GM21737 (cell line): ENCODE results near the gene PUS1.
A peak's percentile ranks its signal among the peaks of the same experiment; 100 is the strongest.
"Not testable (repeated sequence)": the region's sequence is repeated elsewhere in the genome, so short reads cannot be mapped to it uniquely, and the experiment has no call there.

Experiments used
- ATAC-seq: cut with Tn5 transposase; IDR thresholded peaks from one replicate; pipeline ENCODE4 v1.9.1; 2021; ENCODE audit warnings: mild to moderate bottlenecking, moderate library complexity; ENCODE audit not compliant: unreplicated experiment

PUS1 gene

GRCh38 chr12:131933387-131933786 is 4.3 kb downstream of the PUS1 start:
- ATAC-seq: no peak

DNA sequence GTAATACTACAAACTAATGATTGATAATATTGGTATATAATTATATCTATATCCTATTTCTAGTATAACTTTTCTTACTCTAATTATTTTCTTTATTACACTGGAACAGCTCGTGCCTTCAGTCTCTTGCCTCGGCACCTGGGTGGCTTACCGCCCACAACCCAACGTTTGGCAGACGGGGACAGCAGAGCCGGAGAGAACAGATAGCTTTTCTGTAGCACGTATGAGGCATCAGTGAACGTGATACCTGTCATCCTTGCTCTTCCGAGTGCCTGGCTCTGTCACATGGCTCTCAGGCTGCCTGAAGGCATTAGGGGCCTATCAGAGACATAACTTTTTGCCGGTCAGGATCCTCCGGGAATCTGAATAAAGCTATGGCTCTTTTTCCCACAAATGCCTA is 5.5 kb downstream of the PUS1 start:
- no peak for ATAC-seq

- no peak for ATAC-seq
Measured at GRCh38 chr12:131938082-131938481, 9.0 kb downstream of the PUS1 start.

DNA sequence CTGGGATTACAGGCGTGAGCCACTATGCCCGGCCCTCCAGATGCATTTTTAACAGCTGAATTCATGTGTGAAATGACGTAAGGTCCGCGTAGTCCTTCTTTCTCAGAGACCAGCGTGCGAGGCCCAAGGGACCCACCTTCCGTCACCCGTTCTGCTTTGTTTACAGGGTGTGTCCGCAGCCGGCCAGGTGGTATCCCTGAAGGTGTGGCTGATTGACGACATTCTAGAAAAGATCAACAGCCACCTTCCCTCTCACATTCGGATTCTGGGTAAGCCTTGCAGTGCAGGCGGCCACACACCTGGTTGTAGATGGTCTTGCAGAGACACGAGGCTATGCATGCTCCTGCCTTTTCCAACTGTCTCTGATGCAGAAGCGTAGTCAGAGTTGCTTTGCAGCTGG is 9.9 kb downstream of the PUS1 start:
- ATAC-seq: no peak

DNA sequence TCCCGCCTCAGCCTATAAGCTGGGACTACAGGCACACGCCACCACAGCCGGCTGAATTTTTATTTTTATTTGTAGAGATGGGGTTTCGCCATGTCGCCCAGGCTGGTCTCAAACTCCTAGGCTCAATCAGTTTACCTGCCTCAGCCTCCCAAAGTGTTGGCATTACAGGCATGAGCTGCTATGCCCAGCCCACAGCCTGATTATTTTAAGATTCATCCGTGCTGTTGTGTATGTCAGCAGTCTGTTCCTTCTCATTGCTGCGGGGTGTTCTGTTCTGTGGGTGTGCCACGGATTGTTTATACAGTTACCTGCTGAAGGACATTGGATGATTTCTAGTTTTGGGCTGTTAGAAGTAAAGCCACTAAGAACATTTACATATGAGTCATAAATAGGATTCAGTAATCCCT is 11.1 kb downstream of the PUS1 start:
- ATAC-seq: no peak

DNA sequence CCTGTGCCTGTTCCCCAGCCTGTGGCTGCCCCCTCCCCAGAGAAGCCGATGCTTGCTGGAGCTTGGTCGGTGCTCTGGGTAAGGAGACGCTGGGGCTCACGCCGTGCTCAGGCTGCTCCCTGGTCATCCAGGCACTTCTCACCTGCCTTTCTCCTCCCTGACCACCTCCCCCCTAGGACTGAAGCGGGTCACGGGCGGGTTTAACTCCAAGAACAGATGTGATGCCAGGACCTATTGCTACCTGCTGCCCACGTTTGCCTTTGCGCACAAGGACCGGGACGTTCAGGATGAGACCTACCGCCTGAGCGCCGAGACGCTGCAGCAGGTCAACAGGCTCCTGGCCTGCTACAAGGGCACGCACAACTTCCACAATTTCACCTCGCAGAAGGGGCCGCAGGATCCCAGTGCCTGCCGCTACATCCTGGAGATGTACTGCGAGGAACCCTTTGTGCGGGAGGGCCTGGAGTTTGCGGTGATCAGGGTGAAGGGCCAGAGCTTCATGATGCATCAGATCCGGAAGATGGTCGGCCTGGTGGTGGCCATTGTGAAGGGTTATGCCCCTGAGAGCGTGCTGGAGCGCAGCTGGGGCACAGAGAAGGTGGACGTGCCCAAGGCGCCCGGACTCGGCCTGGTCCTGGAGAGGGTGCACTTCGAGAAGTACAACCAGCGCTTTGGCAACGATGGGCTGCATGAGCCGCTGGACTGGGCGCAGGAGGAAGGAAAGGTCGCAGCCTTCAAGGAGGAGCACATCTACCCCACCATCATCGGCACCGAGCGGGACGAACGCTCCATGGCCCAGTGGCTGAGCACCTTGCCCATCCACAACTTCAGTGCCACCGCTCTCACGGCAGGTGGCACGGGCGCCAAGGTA is 12.3 kb downstream of the PUS1 start:
- no peak for ATAC-seq

GRCh38 chr12:131941987-131942341 is 12.9 kb downstream of the PUS1 start:
- ATAC-seq: no peak

- ATAC-seq: no peak
Measured at GRCh38 chr12:131942671-131943070, 13.6 kb downstream of the PUS1 start.

DNA sequence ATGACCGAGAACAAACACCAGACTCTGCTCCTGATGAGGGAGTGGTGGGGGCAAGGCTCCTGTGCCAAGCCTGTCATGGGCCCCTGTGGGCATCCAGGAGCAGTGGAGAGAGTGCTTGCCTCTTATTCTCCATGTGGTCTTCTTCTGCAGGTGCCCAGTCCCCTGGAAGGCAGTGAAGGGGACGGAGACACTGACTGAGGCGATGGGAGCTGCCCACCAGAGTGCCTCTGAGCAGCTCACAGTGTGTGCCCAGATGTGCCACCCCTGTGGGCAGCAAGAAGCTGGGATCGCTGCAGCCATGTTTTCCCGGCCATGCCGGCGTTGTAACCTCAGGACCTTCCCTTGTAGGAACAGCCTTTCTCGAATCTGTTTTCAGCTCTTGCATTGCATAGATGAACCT is 14.3 kb downstream of the PUS1 start:
- no peak for ATAC-seq

- ATAC-seq: no peak
Measured at GRCh38 chr12:131943876-131944275, 14.8 kb downstream of the PUS1 start.

DNA sequence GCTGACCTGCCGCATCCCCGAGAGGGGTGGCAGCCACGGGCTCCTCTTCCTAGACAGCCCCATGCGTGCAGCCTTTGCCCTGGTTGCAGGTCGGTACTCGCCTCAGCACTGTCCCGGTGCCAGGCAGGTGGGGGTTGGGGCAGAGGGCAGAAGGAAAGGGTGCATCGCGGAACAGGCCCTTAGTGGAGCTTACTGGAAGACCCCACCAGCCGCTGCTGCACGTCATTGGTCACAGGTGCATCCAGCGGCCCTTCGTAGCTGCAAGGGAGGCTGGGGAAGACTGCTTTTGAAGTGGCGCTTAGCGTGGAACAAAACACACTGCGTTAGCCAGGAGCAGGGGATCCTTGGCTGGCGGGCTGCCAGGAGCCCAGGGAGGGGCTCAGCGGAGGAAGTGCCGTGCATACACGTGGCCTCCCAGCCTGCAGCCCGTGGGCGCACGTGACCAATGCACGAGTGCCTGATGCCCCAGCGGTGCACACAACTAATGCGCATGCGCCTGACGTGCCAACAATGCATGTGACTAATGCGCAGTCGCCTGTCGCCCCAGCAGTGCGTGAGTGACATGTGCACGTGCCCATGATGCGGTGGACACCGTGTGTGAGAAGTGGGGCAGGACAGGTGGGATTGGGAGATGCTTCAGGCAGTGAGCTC is 15.7 kb downstream of the PUS1 start:
- no peak for ATAC-seq

DNA sequence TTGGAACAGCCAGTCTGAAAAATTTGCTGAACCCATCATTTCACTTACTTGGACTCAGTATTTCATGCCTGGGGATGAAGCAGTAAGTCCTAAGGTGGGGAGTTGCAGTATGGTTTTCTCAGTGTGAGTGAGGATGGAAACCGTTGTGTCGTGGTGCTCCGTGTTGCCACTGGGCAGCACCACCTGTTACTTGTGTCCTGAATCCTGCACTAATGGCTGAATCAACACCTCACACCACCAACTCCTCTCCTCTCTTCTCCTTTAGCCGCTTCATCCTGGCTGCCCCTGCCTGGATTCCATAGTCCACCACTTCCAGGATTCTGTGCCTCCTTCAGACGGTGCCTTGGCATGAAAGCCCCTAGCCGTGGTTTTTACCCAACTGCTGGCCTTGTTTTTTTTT is 17.7 kb downstream of the PUS1 start:
- ATAC-seq: no peak

DNA sequence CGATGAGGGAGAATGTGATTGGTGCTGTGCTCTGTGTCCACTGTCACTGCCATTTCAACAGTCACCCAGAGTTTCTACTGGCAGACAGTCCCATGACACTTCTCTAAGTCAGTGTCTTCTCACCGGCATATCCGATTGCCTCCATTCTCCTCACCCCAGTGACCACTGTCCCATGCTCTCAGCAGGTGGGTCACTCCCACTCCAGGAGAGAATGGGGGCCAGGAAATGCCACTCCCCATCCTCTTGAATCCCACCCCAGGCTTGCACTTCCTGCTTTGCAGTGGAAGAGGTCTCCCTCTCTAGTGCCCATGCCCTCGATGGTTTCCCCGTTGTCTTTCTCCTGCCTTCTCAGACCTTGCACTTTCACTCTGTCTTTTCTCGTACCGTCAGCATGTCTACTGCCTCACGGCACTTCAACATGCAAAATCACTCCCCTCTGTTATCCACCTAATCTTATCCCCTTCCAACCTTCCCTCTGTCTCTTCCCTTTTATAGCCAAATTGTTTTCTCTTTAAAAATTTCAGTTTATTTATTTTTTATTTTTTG is 18.5 kb downstream of the PUS1 start:
- ATAC-seq: no peak

- no peak for ATAC-seq
Measured at GRCh38 chr12:131948166-131948712, 19.2 kb downstream of the PUS1 start.

- not testable (repeated sequence) for ATAC-seq
Measured at GRCh38 chr12:131948713-131949430, 19.8 kb downstream of the PUS1 start.

GRCh38 chr12:131949431-131950181 is 20.5 kb downstream of the PUS1 start, which contains the start of gene EP400:
Gene EP400, plus strand, starts transcription at chr12:131949942. Its CDS starts 10,678 bp downstream, at chr12:131960620.
- peak; percentile 92 for ATAC-seq

DNA sequence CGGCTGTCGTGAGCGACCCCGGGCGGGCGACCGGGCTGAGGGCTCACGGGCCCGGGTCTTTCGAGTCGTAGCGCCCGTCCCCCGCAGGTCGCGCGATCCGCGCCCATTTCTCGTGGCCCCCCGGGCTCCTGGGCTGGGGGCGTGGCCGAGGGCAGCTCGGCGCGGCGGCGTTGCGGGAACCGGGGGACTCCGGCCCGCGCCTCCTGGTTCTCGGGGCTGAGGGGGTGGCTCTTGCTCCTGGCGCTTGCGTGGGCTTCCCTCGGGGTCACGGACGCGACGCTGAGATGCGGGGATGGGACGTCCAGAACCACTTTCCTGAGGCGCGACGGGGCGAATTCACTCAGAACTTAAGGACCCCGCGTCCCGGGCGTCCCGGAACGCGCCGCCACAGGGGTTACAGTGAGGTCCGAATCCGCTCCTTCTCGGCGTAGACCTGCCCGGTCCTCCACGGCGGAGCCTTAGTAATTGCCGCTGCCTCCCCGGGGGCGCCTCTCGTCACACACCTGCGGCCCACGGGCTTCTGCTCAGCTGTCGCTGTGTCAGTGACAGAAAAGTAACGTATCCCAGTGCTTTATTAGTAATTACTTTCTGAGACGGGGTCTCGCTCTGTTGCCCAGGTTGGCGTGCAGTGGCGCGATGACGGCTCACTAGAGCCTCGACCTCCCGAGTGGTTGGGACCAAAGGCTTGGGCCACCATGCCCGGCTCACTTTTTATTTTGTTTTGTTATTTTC is 21.3 kb downstream of the PUS1 start:
- ATAC-seq: peak; percentile 27

- ATAC-seq: not testable (repeated sequence)
Measured at GRCh38 chr12:131953810-131954209, 24.7 kb downstream of the PUS1 start.

DNA sequence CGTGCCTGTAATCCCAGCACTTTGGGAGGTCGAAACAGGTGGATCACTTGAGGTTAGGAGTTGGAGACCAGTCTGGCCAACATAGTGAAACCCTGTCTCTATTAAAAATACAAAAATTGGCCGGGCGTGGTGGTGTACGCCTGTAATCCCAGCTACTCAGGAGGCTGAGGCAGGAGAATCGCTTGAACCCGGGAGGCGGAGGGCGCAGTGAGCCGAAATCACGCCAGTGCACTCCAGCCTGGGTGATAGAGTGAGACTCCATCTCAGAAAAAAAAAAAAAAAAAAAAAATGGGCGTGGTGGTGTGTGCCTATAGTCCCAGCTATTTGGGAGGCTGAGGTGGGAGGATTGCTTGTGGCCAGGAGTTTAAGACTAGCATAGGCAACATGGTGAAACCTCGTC is 25.4 kb downstream of the PUS1 start:
- not testable (repeated sequence) for ATAC-seq

DNA sequence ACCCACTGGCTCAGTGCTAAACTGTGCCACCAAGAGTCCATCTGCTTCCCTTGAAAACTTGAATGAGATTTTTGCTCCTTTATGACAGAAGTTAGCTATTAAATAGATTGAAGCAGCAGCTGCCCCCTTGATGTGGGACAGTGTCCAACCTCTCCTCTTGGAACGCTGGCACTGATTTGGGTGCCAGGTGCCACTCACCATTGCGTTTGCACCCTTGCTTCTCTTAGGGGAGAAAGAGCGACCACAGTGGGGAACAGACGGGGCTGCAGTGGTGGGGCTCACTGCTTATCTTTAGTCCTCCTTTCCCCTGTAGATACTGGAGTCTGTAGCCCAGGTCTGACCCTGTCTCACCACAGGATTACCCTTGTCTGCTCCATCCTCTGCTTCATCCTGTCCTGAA is 30.0 kb downstream of the PUS1 start:
- no peak for ATAC-seq
